Chondrocyte (in vitro differentiated cells): Measurements from ENCODE around the gene UNC80. TPM values are rescaled to one million over a fixed set of nuclear protein-coding genes. Genes with fewer than 3 reads are reported as not detected.

Source experiments
- DNase-seq: peaks from one replicate; pipeline ENCODE4 v3.0.0; 2021; ENCODE audit warnings: mixed read lengths, low spot score
- H3K27ac Mint-ChIP-seq: one replicate; pipeline ENCODE4 v1.8.0; 2021; ENCODE audit warnings: mild to moderate bottlenecking, moderate library complexity, mixed read lengths; ENCODE audit not compliant: unreplicated experiment
- H3K27me3 Mint-ChIP-seq: 2 replicates; pipeline ENCODE4 v1.8.0; 2021; ENCODE audit warnings: low read depth, mixed read lengths
- H3K36me3 Mint-ChIP-seq: 2 replicates; pipeline ENCODE4 v1.8.0; 2021; ENCODE audit warnings: low read depth, mixed read lengths
- H3K4me1 Mint-ChIP-seq: 2 replicates; pipeline ENCODE4 v1.8.0; 2021; ENCODE audit warnings: low read depth, mild to moderate bottlenecking, mixed read lengths
- H3K4me3 Mint-ChIP-seq: one replicate; pipeline ENCODE4 v1.8.0; 2021; ENCODE audit warnings: mild to moderate bottlenecking, moderate library complexity, mixed read lengths; ENCODE audit not compliant: unreplicated experiment
- H3K9me3 Mint-ChIP-seq: 2 replicates; pipeline ENCODE4 v1.8.0; 2021; ENCODE audit warnings: low read depth, mixed read lengths
- CTCF ChIP-seq: fragments of 200-600 bp; sonication (generic); IDR thresholded peaks from 2 replicates; pipeline ENCODE4 v1.5.0; 2021; ENCODE audit warnings: antibody characterized with exemption, mild to moderate bottlenecking, moderate library complexity
- total RNA-seq: library from RNA; stranded (reverse); gene quantifications from 3 replicates; pipeline ENCODE4 v1.2.1, GENCODE V29; 2021

UNC80 gene
- total RNA-seq, 1 donor from 2014 or later, result 0.02 TPM

DNA sequence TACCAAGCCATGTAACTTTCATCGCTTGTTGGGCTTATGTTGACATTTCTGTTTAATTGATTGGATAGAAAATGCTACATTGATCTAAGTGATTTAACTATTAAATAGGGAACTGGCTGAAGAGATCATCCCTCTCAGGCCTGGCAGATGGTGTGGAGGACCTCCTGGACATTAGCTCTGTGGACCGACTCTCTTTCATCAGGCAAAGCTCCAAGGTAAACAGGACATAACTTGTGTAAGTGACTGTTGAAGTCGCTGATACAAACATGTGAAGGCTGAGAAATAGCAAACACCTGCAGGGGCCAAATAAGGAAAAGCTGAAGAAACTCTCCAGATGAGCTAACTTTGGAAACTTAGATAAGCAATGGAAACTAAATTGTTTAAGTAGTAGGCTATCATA, 68.8 kb downstream of the UNC80 start:
- no peaks in the 10 kb centered on the region for H3K36me3 Mint-ChIP-seq
- no peak for TF ChIP-seq CTCF
- no peak overlapping the region for H3K27ac Mint-ChIP-seq

GRCh38 chr2:209845666-209846065, 74.0 kb downstream of the UNC80 start:
- H3K4me3 Mint-ChIP-seq, result no peak overlapping the region
- no peak for TF ChIP-seq CTCF
- H3K36me3 Mint-ChIP-seq, result no peaks in the 10 kb centered on the region
- peaks cover 10% of the 10 kb centered on the region for H3K27me3 Mint-ChIP-seq
- no peaks in the 10 kb centered on the region for H3K4me1 Mint-ChIP-seq
- no peak overlapping the region for H3K27ac Mint-ChIP-seq
- H3K9me3 Mint-ChIP-seq, result no peaks in the 10 kb centered on the region
- no peak for DNase-seq

More for the DNA sequence above, 68.8 kb downstream of the UNC80 start:
- no peak for DNase-seq
- Mint-ChIP-seq H3K27me3 (peaks cover 8% of the 10 kb centered on the region), H3K4me3 (no peak overlapping the region), H3K9me3 (no peaks in the 10 kb centered on the region), H3K4me1 (no peaks in the 10 kb centered on the region)

GRCh38 chr2:209864716-209865295, 93.2 kb downstream of the UNC80 start:
- H3K9me3 Mint-ChIP-seq, result peaks cover 29% of the 10 kb centered on the region
- no peaks in the 10 kb centered on the region for H3K4me1 Mint-ChIP-seq
- TF ChIP-seq CTCF, result no peak
- H3K27ac Mint-ChIP-seq, result no peak overlapping the region
- DNase-seq, result no peak
- H3K27me3 Mint-ChIP-seq, result peaks cover 3% of the 10 kb centered on the region
- H3K36me3 Mint-ChIP-seq, result no peaks in the 10 kb centered on the region
- H3K4me3 Mint-ChIP-seq, result no peak overlapping the region

DNA sequence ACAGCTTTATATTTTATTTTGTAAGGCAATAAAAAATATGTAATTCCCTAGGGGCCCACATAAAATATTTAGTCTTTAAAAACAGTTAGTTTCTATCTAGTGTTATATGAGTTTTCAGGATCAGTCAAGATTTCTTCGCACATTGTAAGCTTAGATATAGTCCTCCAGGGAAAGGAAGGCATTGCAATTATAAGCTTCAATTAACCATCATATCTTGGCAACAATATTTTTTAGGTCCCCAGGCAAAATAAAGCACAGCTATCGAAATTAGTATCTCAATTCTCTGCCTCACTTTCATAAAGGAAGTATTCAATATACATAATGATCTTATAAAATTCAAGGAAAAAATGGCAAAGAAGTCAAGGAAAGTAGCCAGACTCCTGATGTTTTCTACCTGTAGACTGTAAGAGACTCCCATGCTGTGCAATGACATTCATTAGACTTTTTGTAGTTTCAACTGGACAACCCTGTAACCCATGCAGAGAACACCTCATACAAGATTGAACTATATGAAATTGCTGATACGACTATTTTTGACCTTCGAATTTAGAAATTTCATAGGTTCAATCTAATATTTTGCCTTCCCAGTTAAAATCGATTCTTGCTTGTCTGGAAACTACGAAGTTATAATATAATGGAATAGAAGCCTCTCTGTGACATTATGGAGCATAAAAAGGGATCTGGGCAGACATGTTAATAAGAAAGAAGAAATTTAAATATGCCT, 96.8 kb downstream of the UNC80 start:
- Mint-ChIP-seq H3K4me3 (no peak overlapping the region), H3K4me1 (peaks cover 3% of the 10 kb centered on the region), H3K27ac (no peak overlapping the region), H3K36me3 (no peaks in the 10 kb centered on the region), H3K27me3 (peaks cover 6% of the 10 kb centered on the region), H3K9me3 (peaks cover 14% of the 10 kb centered on the region)
- TF ChIP-seq CTCF, result no peak
- DNase-seq, result no peak

- H3K27ac Mint-ChIP-seq, result no peak overlapping the region
- H3K27me3 Mint-ChIP-seq, result peaks cover 6% of the 10 kb centered on the region
- peaks cover 11% of the 10 kb centered on the region for H3K9me3 Mint-ChIP-seq
- H3K36me3 Mint-ChIP-seq, result no peaks in the 10 kb centered on the region
- peaks cover 3% of the 10 kb centered on the region for H3K4me1 Mint-ChIP-seq
- no peak for DNase-seq
- no peak overlapping the region for H3K4me3 Mint-ChIP-seq
- no peak for TF ChIP-seq CTCF
These were observed 98.4 kb downstream of the UNC80 start for GRCh38 chr2:209870067-209870466.
